K562 (cell line): ENCODE data around the gene C10orf105. TPM values are rescaled to one million over a fixed set of nuclear protein-coding genes. Genes with fewer than 3 reads are reported as not detected.
A peak's percentile ranks its signal among the peaks of the same experiment; 100 is the strongest.

ENCODE experiments used
- BACH1 ChIP-seq: fragments of 200-800 bp; sonication (Bioruptor generic); IDR thresholded peaks from 2 replicates; pipeline ENCODE4 v1.6.1; 2016; ENCODE audit warnings: missing genetic modification characterization, missing compliant biosample characterization
- E2F8 ChIP-seq: fragments of 450-650 bp; IDR thresholded peaks from 2 replicates; pipeline ENCODE4 v1.7.1; 2018; ENCODE audit warnings: mild to moderate bottlenecking, low read depth; ENCODE audit not compliant: partially characterized antibody
- FOXP1 ChIP-seq: sonication (generic); formaldehyde crosslinking; IDR thresholded peaks from 2 replicates; pipeline ENCODE4 v1.8.0; 2022; ENCODE audit warnings: mild to moderate bottlenecking, missing genetic modification reagents
- RREB1 ChIP-seq: fragments of 250-450 bp; sonication (Bioruptor Pico); IDR thresholded peaks from 2 replicates; pipeline ENCODE4 v1.4.0; 2020
- WHSC1 ChIP-seq: IDR thresholded peaks from one replicate; pipeline ENCODE4 v1.6.1; 2012; ENCODE audit warnings: low read length, control low read depth, inconsistent platforms
- YY1 ChIP-seq, 3 experiments: IDR thresholded peaks; 2 replicates each; pipeline ENCODE4 v1.6.1; 2011; ENCODE audit warnings: low read length in 2 of 3, mild to moderate bottlenecking in 2 of 3, moderate library complexity in 2 of 3, borderline replicate concordance in 1 of 3, control low read depth in 1 of 3, low read depth in 1 of 3; ENCODE audit not compliant: insufficient read depth in 3 of 3, insufficient replicate concordance in 2 of 3, control insufficient read depth in 1 of 3, insufficient read length in 1 of 3; ENCODE audit errors: extremely low read depth in 1 of 3
- ZNF143 ChIP-seq: sonication (generic); formaldehyde crosslinking; IDR thresholded peaks from 2 replicates; pipeline ENCODE4 v1.9.0; 2022; ENCODE audit warnings: mild to moderate bottlenecking, missing genetic modification reagents
- ZNF592 ChIP-seq: fragments of 450-650 bp; IDR thresholded peaks from 2 replicates; pipeline ENCODE4 v1.6.1; 2017; ENCODE audit warnings: antibody characterized with exemption, mild to moderate bottlenecking
- polyA plus RNA-seq, 8 experiments: library from polyadenylated mRNA; depleted of rRNA in 4 of 8; stranded (reverse) in 5 of 8; unstranded in 3 of 8; fragments of >200 nt; fragmentation: Nextera tagmentation in 2 of 8; fragmentation: Illumina TruSeq in 1 of 8; extraction: Ambion mirVana in 2 of 8; extraction: Trizol in 1 of 8; gene quantifications; 2 replicates each; pipeline versions ENCODE4 v1.2.1 to v1.2.3, GENCODE V29; 2011 to 2014; ENCODE audit warnings: inconsistent platforms in 1 of 8, missing spikeins in 1 of 8
- total RNA-seq, 7 experiments: library from RNA; depleted of rRNA in 6 of 7; stranded (reverse); fragments of >200 nt in 6 of 7; fragmentation: Illumina TruSeq in 2 of 7; extraction: Trizol in 2 of 7; gene quantifications; 2 replicates each; pipeline versions ENCODE4 v1.2.1 to v1.2.3, GENCODE V29; 2011 to 2021; ENCODE audit warnings: low replicate concordance in 1 of 7
- TF ChIP-seq, protein P1 (sequence below): fragments of 450-650 bp; conservative IDR thresholded peaks from 2 replicates; pipeline ENCODE4 v1.6.1; 2016; ENCODE audit warnings: missing genetic modification characterization, low read depth, mild to moderate bottlenecking, missing compliant biosample characterization, moderate library complexity

C10orf105 gene
- total and polyA plus RNA-seq, 9 of the 15 experiments (the other 6 are each of a cell fraction or from before 2014, with no cell fraction given), result 0.03 to 0.25 (median 0.04) TPM; not detected in 3

GRCh38 chr10:71748671-71749191, 29.2 kb upstream of the C10orf105 start (continued):
- TF ChIP-seq RREB1 (peak; percentile 90; the same call in 1 of the 2 replicates), WHSC1 (no peak), E2F8 (no peak), YY1 (IDR thresholded peaks at IDR 0.05; ENCODE audit: borderline replicate concordance in 1 of 3, control insufficient read depth in 1 of 3, extremely low read depth in 1 of 3, insufficient read depth in 3 of 3, insufficient read length in 1 of 3, insufficient replicate concordance in 2 of 3, low read depth in 1 of 3, low read length in 2 of 3) (peak in 1 of 3 experiments; percentile 22), ZNF592 (peak; percentile 56; the same call in 1 of the 2 replicates), BACH1 (tag) (peak; percentile 48; the same call in 1 of the 2 replicates), ZNF143 (peak; percentile 37; the same call in 1 of the 2 replicates), FOXP1 (CRISPR knock-in tag) (peak; percentile 76; the same call in 1 of the 2 replicates)
- TF ChIP-seq, protein P1, sequence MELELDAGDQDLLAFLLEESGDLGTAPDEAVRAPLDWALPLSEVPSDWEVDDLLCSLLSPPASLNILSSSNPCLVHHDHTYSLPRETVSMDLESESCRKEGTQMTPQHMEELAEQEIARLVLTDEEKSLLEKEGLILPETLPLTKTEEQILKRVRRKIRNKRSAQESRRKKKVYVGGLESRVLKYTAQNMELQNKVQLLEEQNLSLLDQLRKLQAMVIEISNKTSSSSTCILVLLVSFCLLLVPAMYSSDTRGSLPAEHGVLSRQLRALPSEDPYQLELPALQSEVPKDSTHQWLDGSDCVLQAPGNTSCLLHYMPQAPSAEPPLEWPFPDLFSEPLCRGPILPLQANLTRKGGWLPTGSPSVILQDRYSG (tag), result peak; percentile 66; the same call in 1 of the 2 replicates
